BLaER1 treated with 17β-estradiol and CSF1 and Interleukin-3, amounts not matched to agents 10 nM and 100 nM (cell line): ENCODE results near the gene CFAP73.

Source experiments
- H3K27ac ChIP-seq, 11 experiments: shearing (Covaris generic); formaldehyde crosslinking; 2 replicates each; pipeline ENCODE4 v1.8.1; 2022
- H3K27me3 ChIP-seq, 11 experiments: shearing (Covaris generic); formaldehyde crosslinking; 2 replicates each; pipeline ENCODE4 v1.8.1; 2022
- H3K36me3 ChIP-seq, 11 experiments: shearing (Covaris generic); formaldehyde crosslinking; 2 replicates each; pipeline ENCODE4 v1.8.1; 2022
- H3K4me1 ChIP-seq, 10 experiments: shearing (Covaris generic); formaldehyde crosslinking; 2 replicates each; pipeline ENCODE4 v1.8.1; 2022
- H3K4me2 ChIP-seq, 11 experiments: shearing (Covaris generic); formaldehyde crosslinking; 2 replicates each; pipeline ENCODE4 v1.8.1; 2022
- H3K4me3 ChIP-seq, 10 experiments: shearing (Covaris generic); formaldehyde crosslinking; 2 replicates each; pipeline ENCODE4 v1.8.1; 2022
- H3K9ac ChIP-seq, 11 experiments: shearing (Covaris generic); formaldehyde crosslinking; 2 replicates each; pipeline ENCODE4 v1.8.1; 2022
- H3K9me3 ChIP-seq, 11 experiments: shearing (Covaris generic); formaldehyde crosslinking; replicated peaks in 1 of 11; 2 replicates each; pipeline ENCODE4 v1.8.1; 2022
- H4K20me1 ChIP-seq, 11 experiments: shearing (Covaris generic); formaldehyde crosslinking; 2 replicates each; pipeline ENCODE4 v1.8.1; 2022
- Cebpa-rat ChIP-seq, 11 experiments: shearing (Covaris generic); IDR thresholded peaks; 2 replicates each; pipeline ENCODE4 v1.8.1; 2022

CFAP73 gene

DNA sequence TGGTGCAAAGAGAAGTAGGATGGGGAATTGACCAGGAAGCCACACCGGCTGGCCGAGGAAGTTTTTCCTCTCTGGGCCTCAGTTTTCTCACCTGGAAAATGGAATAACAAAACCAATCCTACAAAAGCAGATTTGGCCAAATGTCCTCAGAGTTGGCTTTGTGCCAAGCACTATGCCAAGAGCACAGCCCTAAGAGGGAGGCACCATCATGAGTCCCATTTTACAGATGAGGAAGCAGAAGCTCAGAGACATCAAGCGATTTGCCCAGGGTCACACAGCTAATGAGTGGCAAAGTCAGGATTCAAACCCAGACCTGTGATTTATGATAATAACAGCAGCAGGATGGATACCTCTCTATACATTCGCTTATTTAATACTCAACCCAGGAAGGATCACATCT, 41.2 kb upstream of the CFAP73 start:
- Histone ChIP-seq H3K4me3 (no peak overlapping the region), H3K4me2 (no peak overlapping the region), H3K36me3 (peaks cover 0 to 82% (median 12%) of the 10 kb centered on the region in 11 experiments; a peak in 10 of 22 replicates), H3K9me3 (no peaks in the 10 kb centered on the region), H3K4me1 (peaks cover 0 to 7% (median 0%) of the 10 kb centered on the region in 10 experiments; a peak in 1 of 20 replicates), H4K20me1 (0 out of 22 replicates have a peak, but pooled peaks cover 0 to 5% (median 0%) of the 10 kb centered on the region in 11 experiments), H3K27ac (no peak overlapping the region), H3K27me3 (no peaks in the 10 kb centered on the region), H3K9ac (no peak overlapping the region)
- TF ChIP-seq Cebpa-rat (IDR thresholded peaks at IDR 0.05): no peak

DNA sequence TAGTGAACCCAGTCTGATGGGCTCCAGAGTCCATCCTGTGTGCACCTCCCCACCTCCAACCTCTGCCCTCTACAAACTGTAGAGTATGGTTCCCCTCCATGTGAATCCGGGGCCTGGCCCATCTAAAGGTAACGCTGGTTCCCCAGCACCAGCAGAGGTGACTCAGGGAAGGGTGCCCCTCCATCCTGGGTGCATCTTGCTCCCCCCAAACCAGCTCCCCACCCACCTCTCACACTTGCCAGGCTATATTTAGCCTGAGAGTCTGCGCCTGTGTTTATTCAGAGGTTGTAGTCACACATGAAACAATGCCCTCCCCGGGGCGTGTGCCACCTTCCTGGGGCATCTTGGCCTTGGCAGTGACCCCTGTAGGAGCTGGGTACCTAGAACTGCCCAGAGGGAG, 40.2 kb upstream of the CFAP73 start:
- Histone ChIP-seq H3K27ac (no peak overlapping the region), H3K4me3 (no peak overlapping the region), H3K36me3 (peaks cover 0 to 82% (median 12%) of the 10 kb centered on the region in 11 experiments; a peak in 11 of 22 replicates), H3K4me2 (no peak overlapping the region), H3K9ac (no peak overlapping the region; a peak in 1 of 22 replicates), H4K20me1 (0 out of 22 replicates have a peak, but pooled peaks cover 0 to 5% (median 0%) of the 10 kb centered on the region in 11 experiments), H3K9me3 (no peaks in the 10 kb centered on the region), H3K27me3 (no peaks in the 10 kb centered on the region), H3K4me1 (peaks cover 0 to 7% (median 0%) of the 10 kb centered on the region in 10 experiments; a peak in 1 of 20 replicates)
- TF ChIP-seq Cebpa-rat (IDR thresholded peaks at IDR 0.05): no peak

DNA sequence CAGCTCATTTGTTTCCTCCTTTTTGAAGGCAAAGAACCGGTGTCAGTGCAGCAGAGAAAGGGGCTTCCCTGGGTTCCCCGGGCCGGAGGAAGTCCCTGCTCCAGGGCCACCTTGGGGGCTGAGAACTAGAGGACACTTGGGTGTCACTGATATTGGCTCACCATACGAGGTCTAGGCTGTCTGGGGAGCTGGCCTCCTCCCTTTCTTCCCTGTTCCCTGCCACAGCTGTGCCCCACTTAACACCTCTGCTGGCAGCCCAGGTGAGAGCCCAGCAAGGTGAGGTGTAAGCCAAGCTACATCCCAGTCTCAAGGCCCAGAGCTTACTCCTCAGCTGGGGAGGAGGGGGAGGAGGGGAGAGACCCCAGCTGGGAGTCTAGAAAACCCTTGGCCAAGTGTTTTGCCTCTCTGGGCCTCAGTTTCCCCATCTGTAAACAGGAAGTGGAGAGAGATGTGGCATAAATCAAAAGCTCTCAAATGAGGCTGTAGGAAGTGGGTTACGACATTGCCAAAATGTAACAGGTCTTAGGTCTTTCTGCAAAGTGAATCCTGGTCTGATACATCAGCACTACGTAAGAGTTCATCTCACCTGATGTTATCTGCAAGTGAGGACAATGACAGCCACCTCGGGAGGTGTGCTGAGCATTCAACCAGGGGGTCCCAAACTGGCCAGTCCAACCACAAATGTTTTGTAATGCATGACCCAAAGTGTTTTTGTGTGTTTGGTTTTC, 39.5 kb upstream of the CFAP73 start:
- no peaks in the 10 kb centered on the region for H3K27me3 ChIP-seq
- H4K20me1 ChIP-seq: 0 out of 22 replicates have a peak, but pooled peaks cover 0 to 5% (median 0%) of the 10 kb centered on the region in 11 experiments
- H3K4me2 ChIP-seq: no peak overlapping the region
- H3K27ac ChIP-seq: no peak overlapping the region
- no peak for TF ChIP-seq Cebpa-rat (IDR thresholded peaks at IDR 0.05)
- peaks cover 0 to 7% (median 0%) of the 10 kb centered on the region in 10 experiments; a peak in 1 of 20 replicates for H3K4me1 ChIP-seq
- H3K9me3 ChIP-seq: no peaks in the 10 kb centered on the region
- H3K36me3 ChIP-seq: peaks cover 0 to 85% (median 17%) of the 10 kb centered on the region in 11 experiments; a peak in 11 of 22 replicates
- no peak overlapping the region; a peak in 1 of 22 replicates for H3K9ac ChIP-seq
- no peak overlapping the region for H3K4me3 ChIP-seq

DNA sequence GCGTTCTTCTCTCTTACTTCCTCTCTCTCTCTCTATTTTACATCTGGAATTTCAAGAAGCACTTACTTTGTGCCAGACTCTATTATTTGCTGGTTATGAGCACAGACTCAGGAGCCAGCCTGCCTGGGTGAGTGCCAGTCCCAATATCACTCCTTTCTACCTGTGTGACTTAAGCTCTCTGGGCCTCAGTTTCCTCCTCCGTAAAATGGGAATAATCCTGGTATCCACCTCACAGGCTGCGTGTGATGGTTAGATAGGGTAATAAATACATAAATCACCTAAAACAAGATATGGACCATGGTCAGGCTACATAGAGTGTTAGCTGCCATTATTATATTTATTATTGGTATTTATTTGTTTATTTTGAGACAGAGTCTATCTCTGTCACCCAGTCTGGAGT, 38.3 kb upstream of the CFAP73 start:
- no peak overlapping the region for H3K4me3 ChIP-seq
- 0 out of 22 replicates have a peak, but pooled peaks cover 0 to 5% (median 0%) of the 10 kb centered on the region in 11 experiments for H4K20me1 ChIP-seq
- no peak overlapping the region for H3K27ac ChIP-seq
- H3K4me2 ChIP-seq: no peak overlapping the region
- no peaks in the 10 kb centered on the region for H3K9me3 ChIP-seq
- no peak overlapping the region for H3K9ac ChIP-seq
- H3K36me3 ChIP-seq: peaks cover 0 to 85% (median 7%) of the 10 kb centered on the region in 11 experiments; a peak in 10 of 22 replicates
- H3K4me1 ChIP-seq: peaks cover 0 to 7% (median 0%) of the 10 kb centered on the region in 10 experiments; a peak in 1 of 20 replicates
- H3K27me3 ChIP-seq: no peaks in the 10 kb centered on the region
- no peak for TF ChIP-seq Cebpa-rat (IDR thresholded peaks at IDR 0.05)

- Histone ChIP-seq H3K9ac (no peak overlapping the region), H3K4me1 (0 out of 20 replicates have a peak, but pooled peaks cover 0 to 7% (median 0%) of the 10 kb centered on the region in 10 experiments), H3K36me3 (peaks cover 0 to 82% (median 4%) of the 10 kb centered on the region in 11 experiments; a peak in 9 of 22 replicates), H3K4me2 (no peak overlapping the region), H3K4me3 (no peak overlapping the region), H3K9me3 (no peaks in the 10 kb centered on the region), H4K20me1 (peaks cover 0 to 5% (median 0%) of the 10 kb centered on the region in 11 experiments; a peak in 1 of 22 replicates), H3K27me3 (no peaks in the 10 kb centered on the region), H3K27ac (no peak overlapping the region)
- no peak for TF ChIP-seq Cebpa-rat (IDR thresholded peaks at IDR 0.05)
Observed at GRCh38 chr12:113112043-113112899, 37.3 kb upstream of the CFAP73 start.

- no peak overlapping the region for H3K4me3 ChIP-seq
- H3K4me1 ChIP-seq: 0 out of 20 replicates have a peak, but pooled peaks cover 0 to 7% (median 0%) of the 10 kb centered on the region in 10 experiments
- H3K9ac ChIP-seq: no peak overlapping the region
- H3K4me2 ChIP-seq: no peak overlapping the region
- peaks cover 0 to 80% (median 4%) of the 10 kb centered on the region in 11 experiments; a peak in 9 of 22 replicates for H3K36me3 ChIP-seq
- H3K27ac ChIP-seq: no peak overlapping the region
- peaks cover 0 to 5% (median 0%) of the 10 kb centered on the region in 11 experiments; a peak in 1 of 22 replicates for H4K20me1 ChIP-seq
- no peaks in the 10 kb centered on the region for H3K27me3 ChIP-seq
- no peaks in the 10 kb centered on the region for H3K9me3 ChIP-seq
- TF ChIP-seq Cebpa-rat (IDR thresholded peaks at IDR 0.05): no peak
Observed at GRCh38 chr12:113113397-113113796, 36.1 kb upstream of the CFAP73 start.

DNA sequence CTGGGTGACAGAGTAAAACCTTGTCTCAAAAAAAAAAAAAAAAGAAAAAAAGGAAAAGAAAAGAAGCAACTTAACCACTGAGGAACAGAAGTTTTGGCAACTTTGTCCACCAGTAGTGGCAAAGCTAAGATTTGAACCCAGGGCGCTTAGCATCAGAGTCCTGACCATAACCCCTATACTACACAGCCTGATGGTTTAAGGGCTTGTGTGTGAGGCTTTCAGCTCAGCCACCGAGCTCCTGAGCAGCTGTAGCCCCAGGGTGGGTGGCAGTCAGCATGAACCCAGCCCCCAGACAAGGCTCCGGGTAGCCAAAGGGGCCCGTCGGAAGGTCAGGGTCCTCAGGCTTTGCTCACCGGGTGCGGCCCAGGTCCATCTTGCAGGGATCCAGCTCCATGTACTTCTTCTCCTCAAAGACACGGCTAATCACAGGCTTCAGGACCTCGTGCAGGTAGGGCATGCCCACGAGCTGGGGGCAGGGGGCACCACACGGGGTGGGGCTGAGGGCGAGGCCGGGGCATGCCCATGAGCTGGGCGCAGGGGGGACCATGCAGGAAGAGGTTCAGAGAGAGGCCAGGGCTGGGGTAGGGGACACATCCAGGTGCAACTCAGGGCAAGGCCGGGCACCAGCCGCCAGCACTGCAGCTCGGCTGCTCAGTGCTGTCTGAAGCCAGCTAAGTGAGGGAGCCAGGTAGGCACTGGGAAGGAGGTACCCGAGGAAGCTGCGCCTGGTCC, 34.9 kb upstream of the CFAP73 start:
- H3K27ac ChIP-seq: no peak overlapping the region
- peaks cover 0 to 90% (median 4%) of the 10 kb centered on the region in 11 experiments; a peak in 9 of 22 replicates for H3K36me3 ChIP-seq
- H3K4me3 ChIP-seq: no peak overlapping the region
- H3K9me3 ChIP-seq: no peaks in the 10 kb centered on the region
- H3K9ac ChIP-seq: no peak overlapping the region
- TF ChIP-seq Cebpa-rat (IDR thresholded peaks at IDR 0.05): no peak
- 0 out of 20 replicates have a peak, but pooled peaks cover 0 to 6% (median 0%) of the 10 kb centered on the region in 10 experiments for H3K4me1 ChIP-seq
- no peak overlapping the region for H3K4me2 ChIP-seq
- H3K27me3 ChIP-seq: no peaks in the 10 kb centered on the region
- peaks cover 0 to 5% (median 0%) of the 10 kb centered on the region in 11 experiments; a peak in 3 of 22 replicates for H4K20me1 ChIP-seq

GRCh38 chr12:113115455-113116126, 33.9 kb upstream of the CFAP73 start:
- no peaks in the 10 kb centered on the region for H3K27me3 ChIP-seq
- TF ChIP-seq Cebpa-rat (IDR thresholded peaks at IDR 0.05): no peak
- peaks cover 0 to 85% (median 4%) of the 10 kb centered on the region in 11 experiments; a peak in 9 of 22 replicates for H3K36me3 ChIP-seq
- no peak overlapping the region for H3K4me2 ChIP-seq
- no peak overlapping the region for H3K9ac ChIP-seq
- peaks cover 0 to 9% (median 0%) of the 10 kb centered on the region in 11 experiments; a peak in 3 of 22 replicates for H4K20me1 ChIP-seq
- H3K27ac ChIP-seq: no peak overlapping the region
- H3K9me3 ChIP-seq: no peaks in the 10 kb centered on the region
- H3K4me1 ChIP-seq: no peaks in the 10 kb centered on the region; a peak in 1 of 20 replicates
- no peak overlapping the region for H3K4me3 ChIP-seq
